ENCODE measurements around the gene CLIP4. TPM values are rescaled to one million over a fixed set of nuclear protein-coding genes. Genes with fewer than 3 reads are reported as not detected.

Gene CLIP4
- total and polyA plus RNA-seq, 2 experiments from 2014 or later: 0.06 to 0.14 TPM

- Histone ChIP-seq H3K36me3 (ENCODE audit: insufficient read depth) (no peaks in the 10 kb centered on the region), H4K20me1 (replicated peaks; ENCODE audit: insufficient read depth) (no peaks in the 10 kb centered on the region), H3K4me1 (ENCODE audit: insufficient read depth) (peaks cover 6% of the 10 kb centered on the region), H2AFZ (no peak overlapping the region), H3K27me3 (ENCODE audit: insufficient read depth) (peaks cover 37% of the 10 kb centered on the region), H3F3A (replicated peaks; ENCODE audit: low read depth) (no peaks in the 10 kb centered on the region), H3K4me2 (no peak overlapping the region), H3K9me2 (ENCODE audit: insufficient read depth) (no peaks in the 10 kb centered on the region), H3K4me3 (no peak overlapping the region), H3K79me2 (replicated peaks; ENCODE audit: insufficient read depth) (no peaks in the 10 kb centered on the region), H3K27ac (ENCODE audit: low read depth) (no peak overlapping the region)
- Mint-ChIP-seq H3K4me1 (peaks cover 2% of the 10 kb centered on the region), H3K36me3 (ENCODE audit: low read depth) (peaks cover 7% of the 10 kb centered on the region; the same call in 2 of the 3 replicates), H3K9me3 (no peaks in the 10 kb centered on the region; the same call in 2 of the 3 replicates), H3K27ac (no peak overlapping the region), H3K4me3 (no peak overlapping the region), H3K27me3 (ENCODE audit: insufficient read depth, low read depth, poor library complexity) (peaks cover 25% of the 10 kb centered on the region)
- TF ChIP-seq POLR2AphosphoS5 (IDR thresholded peaks at IDR 0.05; ENCODE audit: low read depth) (no peak), EZH2phosphoT487 (IDR thresholded peaks at IDR 0.05; ENCODE audit: unreplicated experiment) (no peak), ETS1 (IDR thresholded peaks at IDR 0.05) (no peak), CTCF (conservative IDR thresholded peaks at IDR 0.05; ENCODE audit: low read depth in 2 of 2) (no peak), ZNF114 (CRISPR knock-in tag; IDR thresholded peaks at IDR 0.05) (no peak), STAT1 (IDR thresholded peaks at IDR 0.05; ENCODE audit: unreplicated experiment) (no peak), ZNF462 (CRISPR knock-in tag; IDR thresholded peaks at IDR 0.05) (no peak), NANOG (IDR thresholded peaks at IDR 0.05; ENCODE audit: borderline replicate concordance) (no peak), JUNB (IDR thresholded peaks at IDR 0.05; ENCODE audit: unreplicated experiment) (no peak), CREB1 (CRISPR knock-in tag; IDR thresholded peaks at IDR 0.05; ENCODE audit: low read depth) (no peak), REST (IDR thresholded peaks at IDR 0.05; ENCODE audit: unreplicated experiment) (no peak), ZNF331 (CRISPR knock-in tag; IDR thresholded peaks at IDR 0.05; ENCODE audit: low read depth) (no peak), EZH2 (IDR thresholded peaks at IDR 0.05; ENCODE audit: low read depth, unreplicated experiment) (no peak)
- ATAC-seq: no peak
- no peak for DNase-seq (ENCODE audit: low spot score)
Measured at GRCh38 chr2:29119211-29119610, 4.0 kb downstream of the CLIP4 start.
